K562 (cell line): ENCODE data around the gene TUBB1. TPM values are rescaled to one million over a fixed set of nuclear protein-coding genes. Genes with fewer than 3 reads are reported as not detected.
A peak's percentile ranks its signal among the peaks of the same experiment; 100 is the strongest.

ENCODE experiments used
- C11orf30 ChIP-seq: fragments of 450-650 bp; IDR thresholded peaks from 2 replicates; pipeline ENCODE4 v1.6.1; 2016; ENCODE audit warnings: low read depth, mild to moderate bottlenecking
- CBX2 ChIP-seq: fragments of 200-600 bp; sonication (generic); IDR thresholded peaks from one replicate; pipeline ENCODE4 v1.6.1; 2012; ENCODE audit warnings: mild to moderate bottlenecking, low read length, inconsistent platforms; ENCODE audit not compliant: insufficient read depth, poor library complexity, severe bottlenecking
- HMGN3 ChIP-seq: IDR thresholded peaks from 2 replicates; pipeline ENCODE4 v1.6.1; 2011; ENCODE audit warnings: borderline replicate concordance, low read depth, mild to moderate bottlenecking, mixed read lengths, low read length; ENCODE audit not compliant: insufficient read length; ENCODE audit errors: extremely low read depth
- HNRNPLL ChIP-seq: fragments of 200-400 bp; formaldehyde crosslinking; IDR thresholded peaks from 2 replicates; pipeline ENCODE4 v1.6.1; 2017; ENCODE audit warnings: low read length, low read depth, mild to moderate bottlenecking; ENCODE audit not compliant: poor library complexity, severe bottlenecking
- KDM1A ChIP-seq, 2 experiments: fragments of 450-650 bp; IDR thresholded peaks; 2 replicates each; pipeline ENCODE4 v1.6.1; 2016; ENCODE audit warnings: mild to moderate bottlenecking in 2 of 2
- NFYB ChIP-seq: IDR thresholded peaks from 2 replicates; pipeline ENCODE4 v1.6.1; 2011; ENCODE audit warnings: mild to moderate bottlenecking, moderate library complexity; ENCODE audit not compliant: insufficient read length; ENCODE audit errors: extremely low read depth
- NUFIP1 ChIP-seq: fragments of 450-650 bp; IDR thresholded peaks from 2 replicates; pipeline ENCODE4 v1.6.1; 2018; ENCODE audit not compliant: partially characterized antibody
- PHF8 ChIP-seq: fragments of 200-600 bp; sonication (generic); IDR thresholded peaks from 2 replicates; pipeline ENCODE4 v1.6.1; 2012; ENCODE audit warnings: mixed run types, mild to moderate bottlenecking, inconsistent platforms, low read length, moderate library complexity, borderline replicate concordance
- SIX5 ChIP-seq, 2 experiments: IDR thresholded peaks; 2 replicates each; pipeline ENCODE4 v1.6.1; 2011; ENCODE audit warnings: low read length in 2 of 2, borderline replicate concordance in 1 of 2, low read depth in 1 of 2, mild to moderate bottlenecking in 1 of 2, moderate library complexity in 1 of 2; ENCODE audit not compliant: insufficient read depth in 1 of 2
- SRSF9 ChIP-seq: fragments of 200-400 bp; formaldehyde crosslinking; IDR thresholded peaks from 2 replicates; pipeline ENCODE4 v1.6.1; 2017; ENCODE audit warnings: low read depth, low read length, borderline replicate concordance
- TARDBP ChIP-seq: fragments of 450-650 bp; IDR thresholded peaks from 2 replicates; pipeline ENCODE4 v1.6.1; 2016
- TFAP4 ChIP-seq: sonication (generic); formaldehyde crosslinking; IDR thresholded peaks from 2 replicates; pipeline ENCODE4 v1.8.0; 2022; ENCODE audit warnings: missing genetic modification reagents, mild to moderate bottlenecking, moderate library complexity, borderline replicate concordance
- TFE3 ChIP-seq: fragments of 450-650 bp; formaldehyde crosslinking; IDR thresholded peaks from 2 replicates; pipeline ENCODE4 v1.4.0; 2020; ENCODE audit warnings: mild to moderate bottlenecking, mixed read lengths
- TRIM25 ChIP-seq: fragments of 450-650 bp; IDR thresholded peaks from 2 replicates; pipeline ENCODE4 v1.7.0; 2016; ENCODE audit warnings: borderline replicate concordance
- ZEB2 ChIP-seq: fragments of 450-650 bp; IDR thresholded peaks from 2 replicates; pipeline ENCODE4 v1.6.1; 2016
- ZNF655 ChIP-seq: fragments of 250-450 bp; sonication (Bioruptor Pico); IDR thresholded peaks from 2 replicates; pipeline ENCODE4 v1.5.0; 2021
- polyA plus RNA-seq, 8 experiments: library from polyadenylated mRNA; depleted of rRNA in 4 of 8; stranded (reverse) in 5 of 8; unstranded in 3 of 8; fragments of >200 nt; fragmentation: Nextera tagmentation in 2 of 8; fragmentation: Illumina TruSeq in 1 of 8; extraction: Ambion mirVana in 2 of 8; extraction: Trizol in 1 of 8; gene quantifications; 2 replicates each; pipeline versions ENCODE4 v1.2.1 to v1.2.3, GENCODE V29; 2011 to 2014; ENCODE audit warnings: inconsistent platforms in 1 of 8, missing spikeins in 1 of 8
- total RNA-seq, 7 experiments: library from RNA; depleted of rRNA in 6 of 7; stranded (reverse); fragments of >200 nt in 6 of 7; fragmentation: Illumina TruSeq in 2 of 7; extraction: Trizol in 2 of 7; gene quantifications; 2 replicates each; pipeline versions ENCODE4 v1.2.1 to v1.2.3, GENCODE V29; 2011 to 2021; ENCODE audit warnings: low replicate concordance in 1 of 7
- TF ChIP-seq, protein P1 (sequence below): sonication (generic); formaldehyde crosslinking; IDR thresholded peaks from 2 replicates; pipeline ENCODE4 v1.8.0; 2022; ENCODE audit warnings: missing genetic modification reagents, mild to moderate bottlenecking, borderline replicate concordance
- TF ChIP-seq, protein P2 (sequence below): sonication (generic); formaldehyde crosslinking; IDR thresholded peaks from 2 replicates; pipeline ENCODE4 v1.9.0; 2022; ENCODE audit warnings: mild to moderate bottlenecking, missing genetic modification reagents

The TUBB1 gene
- total and polyA plus RNA-seq, 9 of the 15 experiments (the other 6 are each of a cell fraction or from before 2014, with no cell fraction given), result 1.5 to 3.9 (median 2.4) TPM

- TF ChIP-seq TRIM25 (no peak), ZEB2 (no peak), NFYB (no peak), C11orf30 (no peak), PHF8 (peak; percentile 57; the same call in 1 of the 2 replicates), TFAP4 (CRISPR knock-in tag) (peak; percentile 32; the same call in 1 of the 2 replicates), HNRNPLL (no peak), SIX5 (IDR thresholded peaks at IDR 0.05; ENCODE audit: borderline replicate concordance in 1 of 2, insufficient read depth in 1 of 2, low read depth in 1 of 2, low read length in 2 of 2) (no peak), NUFIP1 (no peak), ZNF655 (CRISPR knock-in tag) (no peak), HMGN3 (peak; percentile 85), CBX2 (no peak), TFE3 (CRISPR knock-in tag) (no peak), SRSF9 (no peak), TARDBP (0 out of 2 replicates have a peak, but pooled peaks have one; percentile 18), KDM1A (IDR thresholded peaks at IDR 0.05) (no peak)
- TF ChIP-seq, protein P1, sequence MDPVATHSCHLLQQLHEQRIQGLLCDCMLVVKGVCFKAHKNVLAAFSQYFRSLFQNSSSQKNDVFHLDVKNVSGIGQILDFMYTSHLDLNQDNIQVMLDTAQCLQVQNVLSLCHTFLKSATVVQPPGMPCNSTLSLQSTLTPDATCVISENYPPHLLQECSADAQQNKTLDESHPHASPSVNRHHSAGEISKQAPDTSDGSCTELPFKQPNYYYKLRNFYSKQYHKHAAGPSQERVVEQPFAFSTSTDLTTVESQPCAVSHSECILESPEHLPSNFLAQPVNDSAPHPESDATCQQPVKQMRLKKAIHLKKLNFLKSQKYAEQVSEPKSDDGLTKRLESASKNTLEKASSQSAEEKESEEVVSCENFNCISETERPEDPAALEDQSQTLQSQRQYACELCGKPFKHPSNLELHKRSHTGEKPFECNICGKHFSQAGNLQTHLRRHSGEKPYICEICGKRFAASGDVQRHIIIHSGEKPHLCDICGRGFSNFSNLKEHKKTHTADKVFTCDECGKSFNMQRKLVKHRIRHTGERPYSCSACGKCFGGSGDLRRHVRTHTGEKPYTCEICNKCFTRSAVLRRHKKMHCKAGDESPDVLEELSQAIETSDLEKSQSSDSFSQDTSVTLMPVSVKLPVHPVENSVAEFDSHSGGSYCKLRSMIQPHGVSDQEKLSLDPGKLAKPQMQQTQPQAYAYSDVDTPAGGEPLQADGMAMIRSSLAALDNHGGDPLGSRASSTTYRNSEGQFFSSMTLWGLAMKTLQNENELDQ (CRISPR knock-in tag), result no peak
- TF ChIP-seq, protein P2, sequence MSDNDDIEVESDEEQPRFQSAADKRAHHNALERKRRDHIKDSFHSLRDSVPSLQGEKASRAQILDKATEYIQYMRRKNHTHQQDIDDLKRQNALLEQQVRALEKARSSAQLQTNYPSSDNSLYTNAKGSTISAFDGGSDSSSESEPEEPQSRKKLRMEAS (CRISPR knock-in tag), result no peak
These were observed 23.8 kb downstream of the TUBB1 start (continued) for GRCh38 chr20:59042796-59043631.
